ENCODE data around the gene LRP8. TPM values are rescaled to one million over a fixed set of nuclear protein-coding genes. Genes with fewer than 3 reads are reported as not detected.

The LRP8 gene
- 1 to 10 TPM; 5.7 to 7.2 TPM for total RNA-seq
- long read RNA-seq, donor 1, partial matches to known transcripts, result 0 of 1 reads
- long read RNA-seq, donor 1, other reads (novel, unspliced or antisense), result 1 of 1 reads
- long read RNA-seq, donor 2, partial matches to known transcripts, result 1 of 1 reads
- long read RNA-seq, donor 2, other reads (novel, unspliced or antisense), result 0 of 1 reads

DNA sequence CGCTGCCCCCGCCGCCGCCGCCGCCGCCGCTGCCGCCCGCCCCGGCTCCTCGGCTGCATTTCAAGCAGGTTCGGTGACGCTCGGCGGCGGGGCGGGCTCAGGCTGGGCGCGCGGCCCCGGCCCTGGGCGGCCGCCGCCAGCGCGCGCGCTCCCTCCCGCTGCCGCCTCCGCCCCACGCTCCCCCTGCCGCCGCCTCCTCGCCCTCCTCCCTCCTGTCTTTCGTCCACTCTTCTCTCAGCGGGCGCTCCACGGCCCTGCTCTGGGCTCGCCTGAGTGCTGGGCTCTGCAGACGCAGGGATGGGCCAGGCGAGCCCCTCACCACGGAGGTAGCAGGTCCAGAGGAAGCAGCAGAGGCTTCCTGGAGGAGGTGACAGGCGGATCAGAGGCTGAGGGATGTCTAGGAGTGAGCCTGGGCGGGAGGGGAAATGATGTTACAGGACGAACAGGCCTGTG is at the start of gene LRP8:
Gene LRP8, minus strand, starts transcription at position 62 of the 453 bp plus-strand sequence. CDS start 158 bp downstream, outside the sequence.
- intact Hi-C loops (cut with DNase I), result no loop called here
- DNase-seq (ENCODE audit: low spot score), result peak; percentile 91

DNA sequence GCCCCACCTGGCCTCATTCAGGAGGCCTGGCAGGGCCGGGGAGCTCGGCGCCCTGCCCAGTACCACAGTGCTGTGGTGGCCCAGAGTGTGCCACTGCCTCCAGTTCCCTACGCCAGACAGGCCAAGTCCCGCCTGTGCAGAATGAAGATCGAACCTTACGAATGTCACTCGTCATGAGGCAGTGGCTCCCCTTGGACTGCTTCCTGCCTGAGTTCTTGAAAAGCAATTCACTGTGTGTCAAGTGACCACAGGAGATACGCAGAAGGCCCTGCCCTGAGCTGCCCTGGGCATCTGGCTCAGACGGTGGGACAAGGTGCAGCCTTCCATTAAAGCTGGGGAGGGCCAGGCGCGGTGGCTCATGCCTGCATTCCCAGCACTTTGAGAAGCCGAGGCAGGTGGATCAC is 49.6 kb upstream of the LRP8 start:
- DNase-seq (ENCODE audit: low spot score), result peak; percentile 44

DNA sequence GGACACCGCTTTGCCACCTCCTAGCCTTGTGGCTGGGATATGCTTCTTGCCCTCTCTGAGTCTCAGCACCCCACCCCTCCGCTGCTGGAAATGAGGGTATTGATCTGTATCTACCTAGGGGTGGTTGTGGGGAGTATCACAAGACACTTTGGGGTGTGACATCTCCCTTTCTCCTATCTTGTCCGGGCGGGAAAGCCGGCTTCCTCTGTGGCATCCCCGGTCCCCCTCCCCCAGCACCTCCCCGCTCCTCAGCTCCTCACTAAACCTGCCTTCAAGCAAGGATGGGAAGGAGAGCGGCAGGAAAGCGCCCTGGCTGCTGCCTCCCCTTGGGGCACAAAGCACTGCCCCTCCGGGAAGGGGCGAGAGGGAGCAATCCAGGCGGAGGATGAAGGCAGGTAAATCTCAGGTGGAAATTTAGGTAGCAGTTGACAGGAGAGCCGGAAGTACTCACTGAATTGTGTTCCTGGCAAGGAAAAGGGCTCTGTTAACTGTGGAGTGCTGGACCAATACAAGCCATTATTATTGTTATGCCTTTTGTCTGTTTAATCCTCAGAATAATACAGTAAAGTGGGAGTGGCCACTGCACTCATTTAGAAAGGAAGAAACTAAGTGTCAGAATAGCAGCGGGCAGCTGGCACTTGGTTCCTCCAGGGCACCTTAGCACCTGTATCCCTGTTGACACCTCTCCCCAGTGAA is 49.0 kb upstream of the LRP8 start:
- intact Hi-C loops (cut with DNase I), result no loop called here
- DNase-seq (ENCODE audit: low spot score), result peak; percentile 40

More for the DNA sequence above, 49.6 kb upstream of the LRP8 start:
- intact Hi-C loops (cut with DNase I), result no loop called here

DNA sequence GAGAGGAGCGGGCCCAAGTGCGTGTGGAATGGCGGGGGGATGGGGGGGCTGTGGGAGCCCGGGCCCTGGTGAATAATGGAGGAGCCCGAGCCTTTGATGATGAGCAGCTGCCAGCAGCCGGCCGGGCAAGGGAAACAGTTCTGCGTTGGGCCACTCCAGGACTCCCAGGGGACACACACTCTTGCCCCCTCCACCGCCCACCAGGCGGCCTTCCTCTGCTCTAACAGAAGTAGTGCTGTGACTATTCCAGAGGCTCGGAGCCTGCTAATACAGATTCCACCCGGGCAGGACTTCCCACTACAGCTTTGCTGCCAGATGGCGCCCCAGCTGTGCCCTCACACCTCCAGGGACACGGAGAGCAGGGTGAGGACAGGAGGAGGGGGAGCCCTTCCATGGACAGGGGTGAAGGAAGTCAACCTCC is 48.2 kb upstream of the LRP8 start:
- intact Hi-C loops (cut with DNase I), result no loop called here
- DNase-seq (ENCODE audit: low spot score), result peak; percentile 56

DNA sequence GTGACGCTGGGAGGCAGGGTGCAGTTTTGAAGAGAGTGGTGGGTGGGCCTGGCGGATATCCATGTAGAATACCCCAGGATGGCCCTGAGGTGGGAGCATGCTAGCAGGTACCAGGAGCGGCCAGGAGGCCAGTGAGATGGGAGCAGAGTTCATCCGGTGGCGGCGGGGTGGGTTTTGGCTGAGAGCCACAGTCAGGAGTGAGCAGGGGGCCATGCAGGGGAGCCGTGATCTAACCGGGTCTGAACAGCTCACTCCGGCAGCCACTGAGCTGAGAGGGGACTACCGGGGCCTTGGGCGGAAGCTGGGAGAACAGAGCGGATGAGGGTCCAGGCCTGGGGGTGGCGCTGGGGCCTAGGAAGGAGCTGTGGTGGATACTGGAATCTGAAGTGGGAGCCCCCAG is 47.6 kb upstream of the LRP8 start:
- intact Hi-C loops (cut with DNase I), result no loop called here
- DNase-seq (ENCODE audit: low spot score), result peak; percentile 58

DNA sequence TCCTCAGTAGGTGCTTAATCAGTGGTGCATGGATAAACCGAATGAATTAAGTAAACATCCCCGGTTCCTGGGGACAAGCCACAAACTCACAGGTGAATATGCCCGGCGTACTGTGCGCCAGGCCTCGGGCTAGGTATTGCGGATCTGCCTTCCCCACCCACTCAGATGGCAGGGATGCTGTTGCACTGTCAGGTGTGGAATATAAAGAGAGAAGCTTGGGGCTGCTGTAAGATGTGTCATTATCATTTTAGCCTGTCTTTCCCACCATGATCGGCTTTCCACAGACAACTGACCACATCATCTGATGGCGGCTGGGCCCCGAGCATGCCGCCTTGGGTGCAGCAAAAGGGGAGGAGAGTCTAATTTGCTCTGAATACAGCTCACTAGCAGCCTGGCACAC is 45.4 kb upstream of the LRP8 start:
- DNase-seq (ENCODE audit: low spot score), result peak; percentile 14
- intact Hi-C loops (cut with DNase I), result no loop called here

DNA sequence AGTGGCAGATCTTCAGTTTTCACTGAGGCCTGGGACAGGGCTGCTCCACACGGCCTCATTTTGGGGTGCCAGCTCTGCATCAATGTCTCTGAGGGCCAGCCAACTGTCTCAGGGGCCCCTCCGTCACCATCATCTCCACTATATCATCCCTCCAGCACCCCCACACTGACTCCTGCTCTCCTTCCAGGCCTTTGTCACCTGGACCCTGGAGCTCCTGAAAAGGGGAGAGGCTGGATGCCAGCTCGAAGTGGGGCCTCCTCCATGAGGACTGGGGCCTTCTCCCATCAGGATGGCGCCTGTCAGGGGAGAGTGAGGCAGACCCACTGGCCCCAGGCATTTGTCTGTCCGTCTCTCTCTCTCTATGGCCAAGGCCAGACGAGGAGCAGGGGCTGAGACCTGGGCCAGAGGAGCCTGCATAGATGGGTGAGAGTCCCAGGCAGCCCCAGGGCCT is 44.7 kb upstream of the LRP8 start:
- intact Hi-C loops (cut with DNase I), result no loop called here
- DNase-seq (ENCODE audit: low spot score), result peak; percentile 62

DNA sequence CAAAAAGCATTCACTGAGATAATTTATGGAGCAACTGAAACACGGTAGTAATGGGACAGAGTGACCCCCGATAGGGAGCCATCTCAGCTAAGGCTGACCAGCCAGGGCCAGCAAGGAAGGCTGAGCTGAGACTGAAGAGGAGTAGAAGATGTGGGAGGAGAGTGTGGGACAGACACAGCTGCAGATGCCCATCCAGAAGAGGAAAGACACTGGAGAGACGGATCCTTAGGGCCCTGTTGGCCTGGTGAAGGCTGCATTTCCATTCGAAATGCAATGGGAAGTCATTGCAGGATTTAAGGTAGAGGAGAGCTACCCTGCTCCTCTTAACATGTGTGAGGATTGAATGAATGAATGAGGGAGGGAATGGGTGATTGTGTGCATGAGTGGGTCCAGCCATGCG is 44.0 kb upstream of the LRP8 start:
- DNase-seq (ENCODE audit: low spot score), result peak; percentile 16
- intact Hi-C loops (cut with DNase I), result no loop called here

DNA sequence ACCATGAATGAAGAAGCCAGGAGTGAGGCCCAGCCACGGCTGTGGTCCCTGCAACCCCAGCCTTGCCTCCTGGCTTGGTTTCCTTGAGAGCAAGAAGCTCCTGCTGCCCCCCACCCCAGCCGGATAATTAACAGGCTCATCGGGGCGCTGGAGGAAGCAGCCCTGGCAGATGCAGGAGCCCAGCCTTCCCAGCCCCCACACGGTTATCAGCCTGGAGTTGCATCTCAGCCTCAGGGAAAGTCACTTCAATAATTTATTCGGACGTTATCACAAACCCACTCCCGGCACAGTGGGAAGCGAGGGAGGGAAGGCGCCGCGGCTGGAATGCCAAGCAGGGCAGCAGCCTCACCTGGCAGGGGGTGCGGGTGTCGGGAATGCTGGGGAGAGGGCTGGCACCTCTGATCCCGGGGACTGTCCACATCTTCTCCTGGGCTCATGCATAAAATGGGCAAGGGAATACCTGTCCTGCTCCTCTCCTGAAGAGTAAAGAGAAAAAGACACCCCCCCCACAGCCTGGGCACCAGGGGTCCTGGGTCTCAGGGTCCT is 43.3 kb upstream of the LRP8 start:
- DNase-seq (ENCODE audit: low spot score), result peak; percentile 74
- intact Hi-C loops (cut with DNase I), result no loop called here

DNA sequence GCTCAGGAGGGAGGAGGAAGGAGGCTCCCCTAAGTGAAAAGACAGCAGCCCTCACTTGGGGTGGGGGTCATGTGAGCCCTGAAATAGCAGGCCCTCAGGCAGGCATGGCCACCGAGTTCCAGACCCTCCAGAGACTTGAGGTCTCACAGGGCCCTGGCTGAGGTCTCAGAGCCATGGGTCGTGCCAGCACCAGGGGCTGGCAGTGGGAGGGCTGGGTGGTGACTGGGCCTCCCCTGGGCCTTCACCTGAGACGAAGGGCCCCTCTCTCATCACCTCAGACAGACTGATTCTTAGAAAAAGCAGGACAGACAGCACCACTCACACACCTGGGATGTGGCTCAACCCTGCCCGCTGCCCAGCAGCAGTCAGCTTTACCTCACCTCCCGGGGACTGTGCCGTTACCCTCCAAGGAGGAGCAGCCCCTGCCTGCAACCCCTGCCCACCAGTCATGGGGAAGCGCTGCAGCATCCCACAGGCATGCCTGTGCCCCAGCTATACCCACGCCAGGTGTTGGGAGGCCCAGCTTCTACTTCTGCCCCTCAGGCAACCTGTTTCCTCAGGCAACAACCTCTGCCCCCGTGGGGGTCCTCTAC is 42.6 kb upstream of the LRP8 start:
- DNase-seq (ENCODE audit: low spot score), result peak; percentile 68
- intact Hi-C loops (cut with DNase I), result no loop called here

DNA sequence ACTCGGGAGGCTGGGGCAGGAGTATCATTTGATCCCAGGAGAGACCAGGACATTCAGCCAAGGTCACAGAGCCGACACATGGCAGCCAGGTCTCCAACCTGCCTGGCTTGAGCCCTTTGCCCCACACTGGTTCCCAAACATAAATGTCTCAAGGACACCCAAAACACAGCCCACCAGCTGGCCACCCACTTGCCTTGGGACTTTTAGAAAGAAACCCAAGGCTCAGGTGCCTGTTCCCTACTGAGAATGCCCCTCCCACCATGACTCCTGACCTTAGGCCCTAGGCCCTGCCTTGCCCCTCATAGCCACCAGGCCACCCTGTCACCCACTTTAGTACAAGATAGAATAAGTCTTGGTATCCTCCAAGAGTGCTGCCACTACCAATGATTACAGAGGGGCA is 41.9 kb upstream of the LRP8 start:
- intact Hi-C loops (cut with DNase I), result no loop called here

DNA sequence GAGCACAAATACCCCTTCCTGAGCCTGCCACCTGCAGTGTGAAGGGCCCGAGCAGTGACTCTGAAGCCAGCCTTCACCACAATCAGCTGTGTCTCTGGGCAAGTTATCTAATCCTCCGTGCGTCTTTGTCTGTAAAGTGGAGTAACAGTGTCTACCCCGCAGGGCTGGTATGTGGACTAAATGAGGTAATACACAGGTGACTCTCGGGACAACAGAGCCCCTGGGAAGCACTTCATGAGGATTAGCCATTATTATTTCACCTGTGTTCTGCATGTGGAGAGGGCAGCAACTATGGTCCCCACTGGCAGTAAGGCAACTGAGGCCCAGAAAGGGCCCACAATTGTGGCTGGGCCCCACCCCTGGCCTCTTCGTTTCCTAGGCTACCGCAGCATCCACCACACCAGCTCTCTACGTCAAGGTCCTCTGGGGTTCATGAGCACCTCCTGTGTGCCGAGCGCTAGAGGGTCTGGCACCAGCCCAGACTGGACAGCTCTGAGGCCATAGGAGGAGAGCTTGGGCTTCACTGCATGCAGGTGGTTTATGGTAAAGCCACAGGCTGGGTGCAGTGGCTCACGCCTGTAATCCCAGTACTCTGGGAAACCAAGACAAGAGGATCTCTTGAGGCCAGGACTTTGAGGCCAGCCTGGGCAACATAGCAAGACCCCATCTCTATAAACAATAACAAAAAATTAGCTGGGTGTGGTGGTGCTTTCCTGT is 41.3 kb upstream of the LRP8 start:
- intact Hi-C loops (cut with DNase I), result no loop called here
- peak; percentile 28 for DNase-seq (ENCODE audit: low spot score)

More for the DNA sequence above, 41.9 kb upstream of the LRP8 start:
- peak; percentile 44 for DNase-seq (ENCODE audit: low spot score)

DNA sequence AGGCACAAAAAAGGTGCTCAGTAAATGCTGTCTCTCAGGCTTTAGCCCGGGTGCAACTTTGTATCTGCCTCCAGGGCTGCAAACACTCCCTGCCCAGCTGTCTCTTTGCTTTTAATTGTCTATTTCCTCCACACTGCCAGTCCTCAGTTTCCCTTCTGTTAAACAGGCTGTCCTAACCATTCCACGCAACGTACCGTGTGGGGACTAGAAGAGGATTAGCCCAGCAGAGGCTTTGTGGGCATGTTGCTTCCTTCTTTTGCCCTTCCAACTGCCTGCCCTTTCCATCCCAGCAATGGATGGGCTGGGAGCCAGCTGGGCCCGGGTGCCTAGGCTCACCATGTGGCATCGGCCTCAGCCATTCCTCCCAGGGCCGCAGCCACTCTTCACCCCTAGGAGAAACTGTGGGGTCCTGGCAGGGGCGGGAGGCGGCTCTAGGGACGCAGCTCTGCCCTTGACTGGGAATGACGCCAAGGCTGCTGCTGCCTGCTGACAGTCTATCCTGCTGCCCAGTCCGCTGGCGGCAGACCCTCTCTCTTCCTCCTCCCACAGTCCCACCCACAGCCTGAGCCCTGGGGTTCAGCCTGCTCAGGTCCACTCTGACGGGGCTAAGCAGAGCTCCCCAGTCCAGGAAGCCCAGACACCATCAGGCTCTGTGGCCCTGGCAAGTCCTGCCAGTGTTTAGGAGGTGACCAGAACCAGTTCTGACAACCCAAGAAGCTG is 40.6 kb upstream of the LRP8 start:
- peak; percentile 77 for DNase-seq (ENCODE audit: low spot score)
- intact Hi-C loops (cut with DNase I), result no loop called here

DNA sequence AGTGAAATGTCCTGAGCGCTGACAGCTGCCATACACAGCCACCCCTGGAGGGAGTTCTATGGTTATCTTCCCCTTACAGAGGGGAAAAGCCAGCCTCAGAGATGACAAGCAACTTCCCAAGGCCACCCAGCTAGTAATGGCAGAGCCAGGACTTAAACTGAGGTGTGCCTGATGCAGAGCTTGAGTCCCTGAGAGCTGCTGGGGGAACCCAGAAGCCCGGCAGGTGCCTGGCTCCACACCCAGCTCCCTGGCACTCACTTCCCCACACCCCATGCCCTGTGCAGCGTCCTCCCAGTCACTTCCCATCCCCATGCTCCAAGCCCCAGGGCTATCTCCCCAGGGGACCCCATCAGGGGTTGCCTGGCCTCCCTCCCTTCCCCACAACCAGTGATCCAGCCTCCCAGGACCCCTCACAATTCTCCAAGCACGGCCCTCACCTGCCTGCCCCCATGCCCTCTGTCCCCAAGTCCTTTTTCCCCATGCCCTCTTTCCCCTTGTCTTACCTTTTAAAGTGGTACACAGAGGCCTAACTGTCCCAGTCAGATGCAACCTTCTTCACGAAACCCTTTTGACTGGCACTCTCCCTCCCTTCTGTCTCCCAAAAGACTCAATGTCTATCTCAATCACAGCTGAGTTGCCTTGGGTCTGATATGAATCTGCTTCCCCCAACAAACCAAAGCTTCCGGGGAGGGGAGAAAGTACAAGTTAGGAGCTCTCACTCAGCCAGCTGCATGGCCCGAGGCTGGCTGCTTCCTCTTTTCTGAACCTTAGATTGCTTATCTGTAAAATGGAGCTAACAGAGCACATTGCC is 39.8 kb upstream of the LRP8 start:
- peak; percentile 75 for DNase-seq (ENCODE audit: low spot score)
- intact Hi-C loops (cut with DNase I), result no loop called here

DNA sequence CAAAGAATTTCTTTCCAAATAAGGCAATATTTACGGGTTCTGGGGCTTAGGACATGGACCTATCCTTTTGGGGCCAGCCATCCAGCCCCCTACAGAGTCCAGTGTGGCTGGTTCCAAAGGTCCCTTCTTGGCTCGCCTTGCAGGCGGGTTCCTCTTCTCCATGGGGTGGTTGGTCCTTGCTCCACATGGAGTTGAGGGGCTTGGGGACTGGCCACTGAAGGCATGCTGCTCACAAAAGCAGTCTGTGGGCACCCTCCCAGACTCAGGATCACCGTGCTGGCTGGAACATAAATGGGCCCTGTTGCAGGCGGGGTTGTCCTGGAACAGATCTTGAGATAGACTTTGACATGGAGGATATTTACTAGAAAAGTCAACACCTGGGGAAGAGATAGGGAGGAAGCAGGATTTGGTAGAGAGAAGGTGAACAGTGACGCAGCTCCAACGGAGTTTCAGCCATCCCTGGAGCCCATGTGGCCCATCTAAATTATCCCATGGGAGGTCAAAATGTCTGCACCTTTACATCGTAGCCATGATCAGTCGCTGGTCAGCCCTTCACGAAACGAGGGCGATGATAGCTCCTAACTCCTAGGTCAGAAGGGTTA is 39.1 kb upstream of the LRP8 start:
- intact Hi-C loops (cut with DNase I), result no loop called here
- DNase-seq (ENCODE audit: low spot score), result peak; percentile 40

DNA sequence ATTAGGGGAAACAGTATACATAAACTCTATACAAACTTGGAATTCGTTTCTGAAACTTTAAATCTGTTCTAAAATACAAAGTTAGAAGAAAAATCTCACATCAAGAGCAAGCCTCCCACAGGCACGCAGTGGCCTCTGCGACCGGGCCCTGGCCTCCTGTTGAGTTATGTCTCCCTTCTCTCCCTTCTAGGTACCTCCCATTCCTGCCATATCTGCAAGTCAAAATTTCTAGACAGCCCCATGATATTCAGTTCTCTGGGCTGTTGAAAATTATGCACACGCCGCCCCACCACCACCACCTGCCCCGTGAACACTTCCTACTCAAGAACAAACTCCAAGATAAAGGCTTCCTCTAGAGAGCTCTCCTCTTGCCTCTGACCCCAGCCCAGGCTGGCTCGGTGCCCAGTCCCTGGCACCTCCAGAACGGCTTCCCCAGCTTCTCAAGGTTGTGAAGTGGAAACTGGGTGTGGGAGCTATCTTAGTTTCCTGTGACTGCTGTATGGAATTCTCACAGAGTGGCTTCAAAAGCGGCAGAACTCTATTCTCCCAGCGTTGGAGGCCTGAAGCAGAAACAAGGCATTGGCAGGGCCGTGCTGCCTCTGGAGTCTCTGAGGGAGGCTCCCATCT is 37.7 kb upstream of the LRP8 start:
- intact Hi-C loops (cut with DNase I), result no loop called here
- DNase-seq (ENCODE audit: low spot score), result peak; percentile 75

DNA sequence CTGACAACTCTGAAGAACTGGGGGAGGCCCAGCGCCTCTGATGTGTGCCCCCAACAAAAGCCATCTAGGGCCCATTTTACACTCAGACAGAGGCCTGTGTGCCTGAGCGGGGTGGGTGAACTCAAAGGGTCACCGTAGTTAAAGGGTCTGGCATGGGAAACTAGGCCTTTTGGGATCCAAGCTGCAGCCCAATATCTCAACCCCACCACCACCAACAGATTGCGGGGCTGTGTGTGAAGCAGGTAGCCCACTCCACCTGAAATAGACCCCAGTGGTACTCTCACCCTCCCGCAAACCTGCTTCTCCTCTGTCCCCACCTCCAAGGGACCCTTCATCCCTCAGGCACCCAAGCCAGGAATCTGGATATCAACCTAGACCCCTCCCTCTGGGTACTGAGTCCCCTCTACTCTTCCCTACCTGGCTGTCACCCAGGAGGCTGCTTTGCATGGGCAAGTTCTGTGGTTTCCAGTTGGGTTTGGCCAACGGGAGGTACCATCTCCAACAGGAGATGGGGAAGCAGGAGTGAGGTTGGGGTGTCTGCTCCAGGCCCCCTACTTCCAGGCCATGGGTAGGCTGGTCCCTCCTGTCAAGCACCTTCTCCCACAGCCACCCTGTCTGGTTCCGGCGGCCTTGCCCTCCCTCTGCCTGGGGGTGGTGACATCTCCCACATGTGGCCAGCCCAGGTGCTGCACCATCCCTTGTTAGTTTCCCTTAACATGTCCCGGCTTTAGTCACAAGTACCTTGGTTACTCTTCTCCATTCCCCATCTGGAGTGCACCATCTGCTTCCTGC is 35.2 kb upstream of the LRP8 start:
- DNase-seq (ENCODE audit: low spot score), result peak; percentile 76
- intact Hi-C loops (cut with DNase I), result no loop called here
